Measurements from ENCODE around the gene MEGF11. TPM values are rescaled to one million over a fixed set of nuclear protein-coding genes. Genes with fewer than 3 reads are reported as not detected.

MEGF11 gene
- total and polyA plus RNA-seq, 2 donors (not counting 1 experiment from before 2014, with no cell fraction given): under 0.01 TPM; not detected in 1

DNA sequence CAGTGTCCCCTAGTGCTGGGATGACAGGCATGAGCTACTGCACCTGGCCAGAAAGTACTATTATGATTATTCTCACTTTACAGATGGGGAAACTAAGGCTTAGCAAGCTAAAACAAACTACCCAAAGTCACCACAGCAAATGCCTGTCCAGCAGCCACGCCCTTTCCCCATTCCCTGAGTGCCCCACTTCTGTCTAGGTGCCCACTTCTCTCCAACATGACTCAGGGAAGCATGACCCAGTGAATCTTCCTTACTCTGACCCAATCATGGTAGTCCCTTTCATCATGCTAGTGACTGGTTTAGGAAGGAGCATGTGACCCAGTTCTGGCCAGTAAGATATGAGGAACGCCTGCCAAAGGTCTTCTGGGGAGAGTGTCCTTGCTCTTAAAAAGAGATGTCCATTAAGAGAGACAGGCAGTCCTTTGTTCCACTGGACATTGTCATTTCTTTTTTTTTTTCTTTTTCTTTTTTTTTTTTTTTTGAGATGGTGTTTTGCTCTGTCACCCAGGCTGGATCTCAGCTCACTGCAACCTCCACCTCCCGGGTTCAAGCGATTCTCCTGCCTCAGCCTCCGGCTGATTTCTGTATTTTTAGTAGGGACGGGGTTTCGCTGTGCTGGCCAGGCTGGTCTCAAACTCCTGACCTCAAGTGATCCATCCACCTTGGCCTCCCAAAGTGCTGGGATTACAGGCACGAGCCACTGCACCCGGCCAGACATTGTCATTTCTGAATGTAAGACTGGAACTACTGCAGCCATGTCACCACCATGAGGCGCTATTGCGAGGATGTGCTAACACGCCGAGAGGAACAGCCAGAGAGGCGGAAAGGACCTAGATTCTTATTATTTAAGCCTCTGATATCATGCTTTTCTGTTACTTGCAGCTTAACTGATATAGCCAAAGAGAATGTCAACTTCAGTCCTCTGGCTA, 19.8 kb downstream of the MEGF11 start:
- H4K20me1 ChIP-seq (ENCODE audit: control insufficient read depth, extremely low read depth, insufficient read depth, low read length): no peaks in the 10 kb centered on the region
- peak; percentile 3 to 11 for DNase-seq (ENCODE audit: low read depth in 2 of 2)
- peaks cover 12% of the 10 kb centered on the region for H3K27me3 ChIP-seq (ENCODE audit: control insufficient read depth, insufficient read depth, low read length)
- TF ChIP-seq, protein P1, sequence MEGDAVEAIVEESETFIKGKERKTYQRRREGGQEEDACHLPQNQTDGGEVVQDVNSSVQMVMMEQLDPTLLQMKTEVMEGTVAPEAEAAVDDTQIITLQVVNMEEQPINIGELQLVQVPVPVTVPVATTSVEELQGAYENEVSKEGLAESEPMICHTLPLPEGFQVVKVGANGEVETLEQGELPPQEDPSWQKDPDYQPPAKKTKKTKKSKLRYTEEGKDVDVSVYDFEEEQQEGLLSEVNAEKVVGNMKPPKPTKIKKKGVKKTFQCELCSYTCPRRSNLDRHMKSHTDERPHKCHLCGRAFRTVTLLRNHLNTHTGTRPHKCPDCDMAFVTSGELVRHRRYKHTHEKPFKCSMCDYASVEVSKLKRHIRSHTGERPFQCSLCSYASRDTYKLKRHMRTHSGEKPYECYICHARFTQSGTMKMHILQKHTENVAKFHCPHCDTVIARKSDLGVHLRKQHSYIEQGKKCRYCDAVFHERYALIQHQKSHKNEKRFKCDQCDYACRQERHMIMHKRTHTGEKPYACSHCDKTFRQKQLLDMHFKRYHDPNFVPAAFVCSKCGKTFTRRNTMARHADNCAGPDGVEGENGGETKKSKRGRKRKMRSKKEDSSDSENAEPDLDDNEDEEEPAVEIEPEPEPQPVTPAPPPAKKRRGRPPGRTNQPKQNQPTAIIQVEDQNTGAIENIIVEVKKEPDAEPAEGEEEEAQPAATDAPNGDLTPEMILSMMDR (conservative IDR thresholded peaks at IDR 0.05 in 1 of 2, IDR thresholded peaks at IDR 0.05 in 1 of 2; ENCODE audit: low read depth in 1 of 2, low read length in 2 of 2): no peak
- TF ChIP-seq EZH2 (IDR thresholded peaks at IDR 0.05; ENCODE audit: low read length, missing control alignments): no peak
- H3K4me1 ChIP-seq (ENCODE audit: control insufficient read depth, extremely low read depth, insufficient read depth, low read length): no peaks in the 10 kb centered on the region
- no peaks in the 10 kb centered on the region for H3K79me2 ChIP-seq (ENCODE audit: control insufficient read depth, insufficient read depth, low read length)
- no peaks in the 10 kb centered on the region for H3K9me3 ChIP-seq (ENCODE audit: control insufficient read depth, insufficient read depth, low read depth, low read length)
- no peak overlapping the region for H3K4me3 ChIP-seq (replicated peaks in 1 of 4; ENCODE audit: control extremely low read depth in 1 of 4, insufficient read depth in 1 of 4, low read depth in 3 of 4, low read length in 4 of 4)
- H3K4me2 ChIP-seq (ENCODE audit: extremely low read depth, insufficient read depth, low read length): no peak overlapping the region
- no peaks in the 10 kb centered on the region for H3K36me3 ChIP-seq (ENCODE audit: control insufficient read depth, insufficient read depth, low read length)
- no peak overlapping the region for H3K9ac ChIP-seq (ENCODE audit: insufficient read depth, low read length)
- no peak overlapping the region for H2AFZ ChIP-seq (ENCODE audit: low read length)
- no peak overlapping the region for H3K27ac ChIP-seq (ENCODE audit: insufficient read depth, low read length)

GRCh38 chr15:66232267-66232625, 21.3 kb downstream of the MEGF11 start:
- H3K9ac ChIP-seq (ENCODE audit: insufficient read depth, low read length): no peak overlapping the region
- no peak overlapping the region for H3K4me2 ChIP-seq (ENCODE audit: extremely low read depth, insufficient read depth, low read length)
- H3K4me1 ChIP-seq (ENCODE audit: control insufficient read depth, extremely low read depth, insufficient read depth, low read length): no peaks in the 10 kb centered on the region
- no peaks in the 10 kb centered on the region for H3K9me3 ChIP-seq (ENCODE audit: control insufficient read depth, insufficient read depth, low read depth, low read length)
- no peaks in the 10 kb centered on the region for H3K36me3 ChIP-seq (ENCODE audit: control insufficient read depth, insufficient read depth, low read length)
- no peak overlapping the region for H3K27ac ChIP-seq (ENCODE audit: insufficient read depth, low read length)
- peaks cover 14% of the 10 kb centered on the region for H3K27me3 ChIP-seq (ENCODE audit: control insufficient read depth, insufficient read depth, low read length)
- TF ChIP-seq, protein P1 (conservative IDR thresholded peaks at IDR 0.05 in 1 of 2, IDR thresholded peaks at IDR 0.05 in 1 of 2; ENCODE audit: low read depth in 1 of 2, low read length in 2 of 2): no peak
- TF ChIP-seq EZH2 (IDR thresholded peaks at IDR 0.05; ENCODE audit: low read length, missing control alignments): no peak
- DNase-seq (ENCODE audit: low read depth in 2 of 2): no peak
- H3K4me3 ChIP-seq (replicated peaks in 1 of 4; ENCODE audit: control extremely low read depth in 1 of 4, insufficient read depth in 1 of 4, low read depth in 3 of 4, low read length in 4 of 4): no peak overlapping the region
- H3K79me2 ChIP-seq (ENCODE audit: control insufficient read depth, insufficient read depth, low read length): no peaks in the 10 kb centered on the region
- no peaks in the 10 kb centered on the region for H4K20me1 ChIP-seq (ENCODE audit: control insufficient read depth, extremely low read depth, insufficient read depth, low read length)
- no peak overlapping the region for H2AFZ ChIP-seq (ENCODE audit: low read length)

DNA sequence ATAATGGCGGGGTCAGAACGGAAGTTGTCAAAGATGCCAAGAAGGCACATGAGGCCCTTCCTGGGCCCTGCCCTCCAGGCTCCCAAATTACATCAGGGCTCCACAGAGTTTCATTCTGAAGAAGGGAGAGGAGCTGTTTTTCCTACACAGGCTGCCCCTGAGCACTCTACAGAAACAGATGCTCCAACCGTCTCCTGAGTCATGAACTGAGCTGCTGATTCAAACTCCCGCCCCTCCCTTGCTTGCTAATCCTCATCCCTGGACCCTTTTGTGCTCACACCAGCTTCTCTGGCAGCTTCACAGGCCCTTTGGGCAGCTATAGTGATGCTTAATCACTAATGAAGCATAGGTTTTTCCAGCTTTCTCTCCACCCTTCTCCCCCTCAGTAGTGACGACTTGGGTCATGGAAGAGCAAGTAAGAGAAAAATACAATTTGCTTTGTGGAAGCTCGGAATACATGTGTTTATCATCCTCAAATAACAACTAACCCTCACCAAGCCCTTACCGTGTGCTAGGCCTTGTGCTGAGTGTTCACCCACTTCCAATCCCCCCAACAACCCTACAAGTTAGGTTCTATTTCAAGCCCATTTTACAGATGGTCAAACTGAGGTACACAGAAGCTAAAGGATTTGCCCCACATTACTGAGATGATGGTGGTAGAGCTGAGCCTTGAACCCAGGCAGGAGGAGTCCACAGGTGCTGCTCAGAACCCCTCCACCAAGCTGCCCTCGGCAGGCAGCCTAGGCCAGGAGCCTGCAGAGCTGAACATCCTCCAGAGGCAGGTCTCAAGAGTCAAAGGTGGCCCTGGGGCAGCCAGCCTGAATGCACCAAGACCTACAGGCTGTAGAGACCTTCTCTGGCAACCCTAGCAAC, 21.9 kb downstream of the MEGF11 start:
- no peaks in the 10 kb centered on the region for H3K9me3 ChIP-seq (ENCODE audit: control insufficient read depth, insufficient read depth, low read depth, low read length)
- H3K36me3 ChIP-seq (ENCODE audit: control insufficient read depth, insufficient read depth, low read length): no peaks in the 10 kb centered on the region
- peak in 1 of 2 donors; percentile 9 for DNase-seq (ENCODE audit: low read depth in 2 of 2)
- no peak overlapping the region for H3K4me2 ChIP-seq (ENCODE audit: extremely low read depth, insufficient read depth, low read length)
- H2AFZ ChIP-seq (ENCODE audit: low read length): no peak overlapping the region
- no peaks in the 10 kb centered on the region for H4K20me1 ChIP-seq (ENCODE audit: control insufficient read depth, extremely low read depth, insufficient read depth, low read length)
- H3K9ac ChIP-seq (ENCODE audit: insufficient read depth, low read length): no peak overlapping the region
- peaks cover 9% of the 10 kb centered on the region for H3K27me3 ChIP-seq (ENCODE audit: control insufficient read depth, insufficient read depth, low read length)
- no peaks in the 10 kb centered on the region for H3K79me2 ChIP-seq (ENCODE audit: control insufficient read depth, insufficient read depth, low read length)
- H3K4me1 ChIP-seq (ENCODE audit: control insufficient read depth, extremely low read depth, insufficient read depth, low read length): no peaks in the 10 kb centered on the region
- no peak overlapping the region for H3K4me3 ChIP-seq (replicated peaks in 1 of 4; ENCODE audit: control extremely low read depth in 1 of 4, insufficient read depth in 1 of 4, low read depth in 3 of 4, low read length in 4 of 4)
- TF ChIP-seq, protein P1 (conservative IDR thresholded peaks at IDR 0.05 in 1 of 2, IDR thresholded peaks at IDR 0.05 in 1 of 2; ENCODE audit: low read depth in 1 of 2, low read length in 2 of 2): no peak
- no peak for TF ChIP-seq EZH2 (IDR thresholded peaks at IDR 0.05; ENCODE audit: low read length, missing control alignments)
- H3K27ac ChIP-seq (ENCODE audit: insufficient read depth, low read length): no peak overlapping the region
